ENCODE measurements around the gene FAM170B. TPM values are rescaled to one million over a fixed set of nuclear protein-coding genes. Genes with fewer than 3 reads are reported as not detected.

Gene FAM170B
- total RNA-seq, 1 donor from 2014 or later, result not detected

DNA sequence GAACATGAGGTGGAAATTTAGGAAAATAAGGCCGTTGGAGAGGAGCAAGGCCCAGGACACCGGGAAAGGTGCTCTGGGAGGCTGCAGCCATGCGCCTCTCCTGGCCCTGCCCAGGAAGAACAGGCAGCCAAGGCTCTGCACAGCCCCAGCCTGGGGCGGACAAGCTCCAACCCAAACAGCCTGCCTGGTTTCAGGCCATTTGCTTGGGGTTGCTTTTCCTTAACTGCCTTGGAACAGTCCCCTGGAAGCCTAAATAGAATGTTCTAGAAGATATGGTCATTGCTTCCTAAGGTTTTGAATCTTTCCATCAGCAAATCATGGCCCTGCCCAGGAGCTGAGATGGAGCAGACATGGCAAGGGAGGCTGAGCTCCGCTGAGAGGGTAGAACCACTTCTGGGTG is 29.5 kb downstream of the FAM170B start:
- Histone ChIP-seq H3K4me1 (peaks cover 30% of the 10 kb centered on the region), H3K27me3 (no peaks in the 10 kb centered on the region), H3K27ac (no peak overlapping the region), H3K4me3 (no peak overlapping the region), H3K36me3 (no peaks in the 10 kb centered on the region), H3K9me3 (no peaks in the 10 kb centered on the region)
- TF ChIP-seq POLR2AphosphoS5 (IDR thresholded peaks at IDR 0.05; ENCODE audit: insufficient read depth in 1 of 2, low read depth in 1 of 2), result no peak
- no peak for TF ChIP-seq CTCF (IDR thresholded peaks at IDR 0.05)
- no peak for TF ChIP-seq POLR2A (IDR thresholded peaks at IDR 0.05)
- intact Hi-C loops (cut with DNase I), result no loop called here
- no peak for DNase-seq (ENCODE audit: extremely low spot score in 2 of 2)

- no peak for DNase-seq (ENCODE audit: extremely low spot score in 2 of 2)
- TF ChIP-seq CTCF (IDR thresholded peaks at IDR 0.05) (no peak), POLR2A (IDR thresholded peaks at IDR 0.05) (no peak), POLR2AphosphoS5 (IDR thresholded peaks at IDR 0.05; ENCODE audit: insufficient read depth in 1 of 2, low read depth in 1 of 2) (no peak)
- Histone ChIP-seq H3K9me3 (no peaks in the 10 kb centered on the region), H3K4me3 (no peak overlapping the region), H3K4me1 (peaks cover 24% of the 10 kb centered on the region), H3K27me3 (no peaks in the 10 kb centered on the region), H3K27ac (no peak overlapping the region), H3K36me3 (no peaks in the 10 kb centered on the region)
- intact Hi-C loops (cut with DNase I), result no loop called here
Observed at GRCh38 chr10:49103761-49104160, 30.1 kb downstream of the FAM170B start.

DNA sequence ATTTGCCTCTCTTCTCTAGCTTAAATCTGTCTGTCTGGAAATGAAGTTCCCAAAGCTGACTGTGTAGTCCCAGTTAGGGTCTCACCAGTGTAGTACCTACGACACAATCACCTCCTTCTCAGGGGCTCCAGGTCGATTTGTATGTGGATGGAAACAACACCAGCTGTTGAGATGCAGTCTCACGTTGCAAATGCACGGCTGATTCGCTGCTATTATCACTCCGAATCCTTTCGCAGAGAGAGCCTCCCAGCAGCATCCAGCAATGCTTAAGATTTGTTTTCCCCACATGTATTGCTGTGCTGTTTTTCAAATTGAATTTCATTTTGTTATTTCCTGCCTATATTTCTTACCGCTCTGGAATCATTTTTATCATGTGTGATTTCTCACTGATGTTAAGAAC is 34.8 kb downstream of the FAM170B start:
- Histone ChIP-seq H3K4me3 (no peak overlapping the region), H3K9me3 (no peaks in the 10 kb centered on the region), H3K27ac (no peak overlapping the region), H3K27me3 (no peaks in the 10 kb centered on the region), H3K36me3 (no peaks in the 10 kb centered on the region), H3K4me1 (peaks cover 9% of the 10 kb centered on the region)
- TF ChIP-seq POLR2A (IDR thresholded peaks at IDR 0.05), result no peak
- TF ChIP-seq POLR2AphosphoS5 (IDR thresholded peaks at IDR 0.05; ENCODE audit: insufficient read depth in 1 of 2, low read depth in 1 of 2), result no peak
- no peak for DNase-seq (ENCODE audit: extremely low spot score in 2 of 2)
- intact Hi-C loops (cut with DNase I), result no loop called here

DNA sequence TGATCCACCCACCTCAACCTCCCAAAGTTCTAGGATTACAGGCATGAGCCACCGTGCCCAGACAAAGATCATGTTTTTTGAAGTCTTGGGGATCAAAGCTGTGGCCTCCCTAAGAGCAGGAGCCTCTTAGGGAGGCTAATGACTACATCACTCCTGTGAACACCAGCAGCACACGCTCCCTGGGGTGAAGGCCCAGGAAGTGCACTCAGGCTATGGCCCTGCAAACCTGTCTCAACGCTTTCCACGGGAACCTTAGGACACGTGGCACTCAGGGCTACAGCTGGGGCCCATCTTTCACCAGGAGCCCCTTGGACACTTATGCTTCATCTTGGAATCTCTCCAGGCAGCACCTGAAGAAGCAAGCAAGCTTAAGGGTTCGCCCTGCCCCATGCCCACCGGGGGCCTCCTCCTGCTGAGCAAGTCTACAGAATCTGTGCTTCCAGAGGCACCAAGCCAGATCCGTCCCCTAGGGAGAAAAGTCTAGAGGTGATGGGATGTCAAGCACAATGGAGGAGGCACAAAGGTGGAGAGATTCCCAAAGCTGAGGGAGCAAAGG is 36.9 kb downstream of the FAM170B start:
- TF ChIP-seq POLR2AphosphoS5 (IDR thresholded peaks at IDR 0.05; ENCODE audit: insufficient read depth in 1 of 2, low read depth in 1 of 2), result no peak
- TF ChIP-seq CTCF (IDR thresholded peaks at IDR 0.05), result no peak
- no peak for TF ChIP-seq POLR2A (IDR thresholded peaks at IDR 0.05)
- no peaks in the 10 kb centered on the region for H3K9me3 ChIP-seq
- no peak overlapping the region for H3K27ac ChIP-seq
- DNase-seq (ENCODE audit: extremely low spot score in 2 of 2), result peak in 1 of 2 donors; percentile 62
- no peak overlapping the region for H3K4me3 ChIP-seq
- intact Hi-C loops (cut with DNase I), result no loop called here
- no peaks in the 10 kb centered on the region for H3K36me3 ChIP-seq
- no peaks in the 10 kb centered on the region for H3K27me3 ChIP-seq
- peaks cover 8% of the 10 kb centered on the region for H3K4me1 ChIP-seq

- no peaks in the 10 kb centered on the region for H3K36me3 ChIP-seq
- intact Hi-C loops (cut with DNase I), result no loop called here
- no peak overlapping the region for H3K27ac ChIP-seq
- TF ChIP-seq POLR2A (IDR thresholded peaks at IDR 0.05), result no peak
- no peak for TF ChIP-seq POLR2AphosphoS5 (IDR thresholded peaks at IDR 0.05; ENCODE audit: insufficient read depth in 1 of 2, low read depth in 1 of 2)
- TF ChIP-seq CTCF (IDR thresholded peaks at IDR 0.05), result no peak
- DNase-seq (ENCODE audit: extremely low spot score in 2 of 2), result peak in 1 of 2 donors; percentile 55
- H3K4me3 ChIP-seq, result no peak overlapping the region
- no peaks in the 10 kb centered on the region for H3K9me3 ChIP-seq
- H3K4me1 ChIP-seq, result peaks cover 26% of the 10 kb centered on the region
- no peaks in the 10 kb centered on the region for H3K27me3 ChIP-seq
Observed at GRCh38 chr10:49094646-49095045, 39.2 kb downstream of the FAM170B start.

Data from vagina (tissue), 2 donors.